A549 (cell line): Measurements from ENCODE around the gene ACTR3C. TPM values are rescaled to one million over a fixed set of nuclear protein-coding genes. Genes with fewer than 3 reads are reported as not detected.

ENCODE experiments used
- ATAC-seq, 2 experiments: fragments of 200-7000 bp in 1 of 2; fragments of >200 bp in 1 of 2; cut with Nextera tagmentation in 1 of 2; cut with Tn5 transposase in 1 of 2; 3 replicates each; pipeline versions ENCODE4 v1.8.0 to v1.9.1; 2018 to 2020; ENCODE audit warnings: mild to moderate bottlenecking in 1 of 2, moderate library complexity in 1 of 2
- CTCF ChIA-PET: fragments of 300-600 bp; sonication (Branson Sonifier 250); formaldehyde crosslinking; extraction: SDS; loops from one replicate; lab custom pipeline; 2021; ENCODE audit warnings: antibody characterized with exemption, inconsistent platforms; lab: Yijun Ruan, JAX
- POLR2A ChIA-PET: fragments of 350-600 bp; formaldehyde crosslinking; extraction: SDS; loops from one replicate; lab custom pipeline; 2021; ENCODE audit warnings: antibody characterized with exemption, inconsistent platforms; lab: Yijun Ruan, JAX
- DNase-seq, 2 experiments: peaks; one replicate each; pipeline versions ENCODE4 v3.0.0 to v3.0.0-alpha.2; 2011 to 2016; ENCODE audit warnings: low read depth in 1 of 2, low spot score in 1 of 2
- FAIRE-seq: peaks from 2 replicates; lab custom pipeline; 2011; peaks lifted over from hg19 to GRCh38; lab: Jason Lieb, UNC
- H3K27ac ChIP-seq, 2 experiments: fragments of >200 bp; sonication (Bioruptor Twin); formaldehyde crosslinking; 3 replicates each; pipeline ENCODE4 v1.5.1; 2016 to 2017
- H3K4me1 ChIP-seq: fragments of >200 bp; sonication (Bioruptor Twin); formaldehyde crosslinking; 3 replicates; pipeline ENCODE4 v1.6.1; 2016
- H3K4me2 ChIP-seq: fragments of >200 bp; sonication (Bioruptor Twin); formaldehyde crosslinking; 3 replicates; pipeline ENCODE4 v1.6.1; 2016
- H3K4me3 ChIP-seq: fragments of >200 bp; sonication (Bioruptor Twin); formaldehyde crosslinking; 3 replicates; pipeline ENCODE4 v1.5.1; 2016
- H3K9me3 ChIP-seq: fragments of >200 bp; sonication (Bioruptor Twin); formaldehyde crosslinking; 3 replicates; pipeline ENCODE4 v1.6.1; 2016
- BHLHE40 ChIP-seq: IDR thresholded peaks from 2 replicates; pipeline ENCODE4 v1.6.1; 2012; ENCODE audit warnings: low read depth, low read length, inconsistent platforms
- CBX2 ChIP-seq: fragments of 200-600 bp; sonication (generic); IDR thresholded peaks from 2 replicates; pipeline ENCODE4 v1.6.1; 2016; ENCODE audit warnings: low read depth, mild to moderate bottlenecking, borderline replicate concordance
- CBX8 ChIP-seq: fragments of 200-600 bp; sonication (generic); IDR thresholded peaks from 2 replicates; pipeline ENCODE4 v1.6.1; 2016
- EHF ChIP-seq: fragments of 250-450 bp; sonication (Bioruptor Pico); IDR thresholded peaks from 2 replicates; pipeline ENCODE4 v1.5.0; 2020; ENCODE audit warnings: mild to moderate bottlenecking
- HMGXB4 ChIP-seq: fragments of 250-450 bp; sonication (Bioruptor Pico); IDR thresholded peaks from 2 replicates; pipeline ENCODE4 v1.5.0; 2021; ENCODE audit warnings: mild to moderate bottlenecking, moderate library complexity, borderline replicate concordance
- JUNB ChIP-seq: fragments of >200 bp; sonication (Bioruptor Twin); formaldehyde crosslinking; IDR thresholded peaks from 2 replicates; pipeline ENCODE4 v1.6.1; 2016
- MAX ChIP-seq: IDR thresholded peaks from 2 replicates; pipeline ENCODE4 v1.6.1; 2012
- MAZ ChIP-seq: fragments of 150-350 bp; IDR thresholded peaks from 2 replicates; pipeline ENCODE4 v1.6.1; 2014; ENCODE audit warnings: antibody characterized with exemption, low read depth, low read length, borderline replicate concordance
- NFE2L2 ChIP-seq: fragments of 150-350 bp; conservative IDR thresholded peaks from 2 replicates; pipeline ENCODE4 v1.6.1; 2014; ENCODE audit warnings: low read length
- NPAS2 ChIP-seq: fragments of 250-450 bp; sonication (Bioruptor Pico); IDR thresholded peaks from 2 replicates; pipeline ENCODE4 v1.8.0; 2022; ENCODE audit warnings: mild to moderate bottlenecking, moderate library complexity, borderline replicate concordance
- RARB ChIP-seq: fragments of 250-450 bp; sonication (Bioruptor Pico); IDR thresholded peaks from 2 replicates; pipeline ENCODE4 v1.8.0; 2021; ENCODE audit warnings: mild to moderate bottlenecking, moderate library complexity
- REST ChIP-seq: fragments of 200-600 bp; sonication (generic); IDR thresholded peaks from 2 replicates; pipeline ENCODE4 v1.6.1; 2016; ENCODE audit warnings: antibody characterized with exemption, mild to moderate bottlenecking, moderate library complexity
- TP53 ChIP-seq: fragments of 250-450 bp; sonication (Bioruptor Pico); IDR thresholded peaks from 2 replicates; pipeline ENCODE4 v1.5.0; 2021; ENCODE audit warnings: mild to moderate bottlenecking, moderate library complexity
- ZFP36 ChIP-seq: fragments of 450-650 bp; IDR thresholded peaks from 2 replicates; pipeline ENCODE4 v1.6.1; 2014; ENCODE audit warnings: borderline replicate concordance; ENCODE audit not compliant: partially characterized antibody
- WGBS: methylation state at CpG from one replicate; pipeline ENCODE4 v1.1.6; 2017; ENCODE audit errors: missing lambda C conversion rate; 5-methylcytosine and 5-hydroxymethylcytosine counted together
- polyA plus RNA-seq, 4 experiments: library from polyadenylated mRNA; depleted of rRNA in 3 of 4; stranded (reverse); fragments of >200 nt; fragmentation: RNase III in 1 of 4; extraction: RNeasy Plus Mini Kit Qiagen cat#74134 plus additional on column Dnase treatment in 1 of 4; gene quantifications; 2 replicates in 3 of 4; 3 replicates in 1 of 4; pipeline ENCODE4 v1.2.3, GENCODE V29; 2011 to 2017
- TF ChIP-seq, protein P1 (sequence below): fragments of 450-650 bp; IDR thresholded peaks from 2 replicates; pipeline ENCODE4 v1.6.1; 2014; ENCODE audit warnings: antibody characterized with exemption

ACTR3C gene
- polyA plus RNA-seq, 2 of the 4 experiments (the other 2 are of a cell fraction) = 0.43 TPM

GRCh38 chr7:150346922-150347321, 23.6 kb upstream of the ACTR3C start:
- H3K27ac ChIP-seq = no peak overlapping the region
- peaks cover 16% of the 10 kb centered on the region; the same call in 1 of the 3 replicates for H3K9me3 ChIP-seq
- H3K4me3 ChIP-seq = no peak overlapping the region
- FAIRE-seq (no peak), DNase-seq (no peak), ATAC-seq (no peak)
- WGBS = 51% methylated on average over 5 of the region's 5 CpGs
- ChIA-PET CTCF (interaction anchor here (0.8 to 3.4 kb wide), 2 partner anchors 9 to 29 kb away, joined by 4 to 19 read pairs; no protein-coding TSS in a partner anchor), POLR2A (no interaction called here)
- H3K4me2 ChIP-seq = no peak overlapping the region
- TF ChIP-seq MAZ = no peak
- no peak for TF ChIP-seq CBX8
- no peaks in the 10 kb centered on the region; the same call in 2 of the 3 replicates for H3K4me1 ChIP-seq

GRCh38 chr7:150345012-150345411, 21.7 kb upstream of the ACTR3C start:
- Histone ChIP-seq H3K9me3 (peaks cover 16% of the 10 kb centered on the region; the same call in 1 of the 3 replicates), H3K4me2 (no peak overlapping the region), H3K4me3 (no peak overlapping the region), H3K4me1 (no peaks in the 10 kb centered on the region), H3K27ac (no peak overlapping the region)
- FAIRE-seq = no peak
- TF ChIP-seq EHF (CRISPR knock-in tag) = no peak
- TF ChIP-seq HMGXB4 (CRISPR knock-in tag) = no peak
- no peak for TF ChIP-seq TP53 (CRISPR knock-in tag)
- ChIA-PET CTCF (interaction anchor here (3.4 kb wide), 1 partner anchor 11 kb away, joined by 19 read pairs; no protein-coding TSS in a partner anchor), POLR2A (no interaction called here)
- DNase-seq = no peak
- 78% methylated on average over 1 of the region's 1 CpG for WGBS
- ATAC-seq = no peak

DNA sequence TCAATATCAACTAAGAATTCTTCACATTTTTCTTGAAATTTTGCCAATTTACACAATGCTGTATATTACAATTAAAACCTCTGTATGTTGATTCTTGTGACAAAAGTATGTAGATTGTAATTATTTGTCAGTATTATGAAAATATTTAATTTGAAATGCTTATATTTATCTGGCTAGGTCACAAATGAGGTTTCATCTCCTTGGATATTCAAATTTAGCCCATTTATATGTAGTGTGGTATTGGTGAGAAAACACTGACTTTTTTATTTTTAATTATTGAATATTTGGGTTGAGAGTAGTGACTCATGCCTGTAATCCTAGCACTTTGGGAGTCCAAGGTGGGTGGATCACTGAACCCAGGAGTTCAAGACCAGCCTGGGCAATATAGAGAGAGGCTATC, 21.0 kb upstream of the ACTR3C start:
- H3K4me1 ChIP-seq = no peaks in the 10 kb centered on the region
- peaks cover 16% of the 10 kb centered on the region; the same call in 1 of the 3 replicates for H3K9me3 ChIP-seq
- H3K4me2 ChIP-seq = no peak overlapping the region
- DNase-seq (no peak), ATAC-seq (no peak), FAIRE-seq (no peak)
- H3K27ac ChIP-seq = no peak overlapping the region
- no peak for TF ChIP-seq RARB (CRISPR knock-in tag)
- TF ChIP-seq, protein P1, sequence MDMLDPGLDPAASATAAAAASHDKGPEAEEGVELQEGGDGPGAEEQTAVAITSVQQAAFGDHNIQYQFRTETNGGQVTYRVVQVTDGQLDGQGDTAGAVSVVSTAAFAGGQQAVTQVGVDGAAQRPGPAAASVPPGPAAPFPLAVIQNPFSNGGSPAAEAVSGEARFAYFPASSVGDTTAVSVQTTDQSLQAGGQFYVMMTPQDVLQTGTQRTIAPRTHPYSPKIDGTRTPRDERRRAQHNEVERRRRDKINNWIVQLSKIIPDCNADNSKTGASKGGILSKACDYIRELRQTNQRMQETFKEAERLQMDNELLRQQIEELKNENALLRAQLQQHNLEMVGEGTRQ = no peak
- no peak for TF ChIP-seq BHLHE40
- no peak for TF ChIP-seq ZFP36
- TF ChIP-seq CBX2 = no peak
- no peak for TF ChIP-seq REST
- TF ChIP-seq CBX8 = no peak
- no peak for TF ChIP-seq MAX
- TF ChIP-seq NPAS2 (CRISPR knock-in tag) = no peak
- TF ChIP-seq JUNB = no peak
- no peak for TF ChIP-seq NFE2L2
- ChIA-PET POLR2A (no interaction called here), CTCF (interaction anchor here (3.4 kb wide), 1 partner anchor 12 kb away, joined by 19 read pairs; no protein-coding TSS in a partner anchor)
- no peak overlapping the region for H3K4me3 ChIP-seq
